GM12892 (cell line): ENCODE measurements around the gene FAM83B.

Source experiments
- POLR2A ChIP-seq: IDR thresholded peaks from 2 replicates; pipeline ENCODE4 v1.6.1; 2011; ENCODE audit warnings: low read depth, low read length, control low read depth
- POLR2AphosphoS5 ChIP-seq: IDR thresholded peaks from 2 replicates; pipeline ENCODE4 v1.6.1; 2011; ENCODE audit warnings: low read depth, low read length, control low read depth
- TAF1 ChIP-seq: IDR thresholded peaks from 2 replicates; pipeline ENCODE4 v1.6.1; 2011; ENCODE audit warnings: low read depth, mild to moderate bottlenecking, control low read depth, low read length, borderline replicate concordance

DNA sequence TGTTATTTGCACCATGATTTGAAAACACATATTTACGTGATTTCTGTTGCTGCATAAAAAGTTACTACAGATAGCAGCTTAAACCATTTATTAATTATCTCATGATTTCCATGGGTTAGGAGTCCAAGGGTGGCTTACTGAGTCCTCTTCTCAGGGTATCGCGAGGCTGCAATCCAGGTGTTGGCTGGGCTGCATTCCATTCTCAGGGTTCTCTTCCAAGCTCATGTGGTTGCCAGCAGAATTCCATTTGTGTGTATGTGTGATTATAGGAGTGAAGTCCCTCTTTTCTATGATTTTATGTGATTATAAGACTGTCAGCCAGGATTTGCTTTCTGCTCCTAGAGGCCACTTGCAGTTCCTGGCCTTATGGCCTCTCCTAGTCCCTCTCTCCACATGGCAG, 135.1 kb downstream of the FAM83B start:
- TF ChIP-seq POLR2AphosphoS5 (no peak), POLR2A (no peak), TAF1 (no peak)
